GM18520 (cell line): Measurements from ENCODE around the gene FRMD4B.

ENCODE experiments used
- ATAC-seq: cut with Tn5 transposase; IDR thresholded peaks from one replicate; pipeline ENCODE4 v1.9.1; 2021; ENCODE audit not compliant: unreplicated experiment

FRMD4B gene

DNA sequence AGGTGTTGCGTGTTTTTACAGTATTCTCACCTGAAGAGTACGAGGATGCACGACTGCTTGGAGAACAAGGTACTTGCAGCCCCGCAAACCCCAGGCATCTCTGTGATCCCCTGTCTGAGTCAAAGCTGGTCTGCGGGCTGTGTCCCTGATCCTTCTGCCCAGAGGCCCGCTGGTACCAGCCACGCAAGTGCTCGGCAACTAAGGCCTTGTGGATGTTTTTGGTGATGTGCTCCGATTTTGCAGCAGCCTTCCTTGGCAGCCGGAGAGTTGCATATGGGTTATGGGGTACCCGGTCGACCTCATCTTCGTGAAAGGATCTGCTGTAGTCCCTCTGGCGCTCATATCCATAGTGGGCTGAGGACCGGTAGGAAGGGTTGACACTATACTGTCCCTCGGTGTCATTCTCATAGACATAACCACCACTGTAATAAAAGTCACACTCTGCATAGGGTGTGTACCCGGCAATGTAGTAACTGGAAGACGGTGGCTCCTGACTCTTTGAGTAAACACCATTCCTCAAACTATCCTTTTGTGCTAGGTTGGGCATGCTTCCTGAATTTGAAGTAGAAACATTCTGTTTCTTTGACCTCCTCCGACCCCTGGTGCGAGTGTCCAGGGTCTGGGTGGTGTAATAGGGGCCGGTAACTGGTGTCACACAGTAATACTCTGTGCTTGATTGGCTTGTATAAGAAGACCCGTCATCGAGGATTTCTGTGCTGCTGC is 204.9 kb downstream of the FRMD4B start:
- ATAC-seq = no peak

- ATAC-seq = no peak
Measured at GRCh38 chr3:69179740-69180372, 206.0 kb downstream of the FRMD4B start.

DNA sequence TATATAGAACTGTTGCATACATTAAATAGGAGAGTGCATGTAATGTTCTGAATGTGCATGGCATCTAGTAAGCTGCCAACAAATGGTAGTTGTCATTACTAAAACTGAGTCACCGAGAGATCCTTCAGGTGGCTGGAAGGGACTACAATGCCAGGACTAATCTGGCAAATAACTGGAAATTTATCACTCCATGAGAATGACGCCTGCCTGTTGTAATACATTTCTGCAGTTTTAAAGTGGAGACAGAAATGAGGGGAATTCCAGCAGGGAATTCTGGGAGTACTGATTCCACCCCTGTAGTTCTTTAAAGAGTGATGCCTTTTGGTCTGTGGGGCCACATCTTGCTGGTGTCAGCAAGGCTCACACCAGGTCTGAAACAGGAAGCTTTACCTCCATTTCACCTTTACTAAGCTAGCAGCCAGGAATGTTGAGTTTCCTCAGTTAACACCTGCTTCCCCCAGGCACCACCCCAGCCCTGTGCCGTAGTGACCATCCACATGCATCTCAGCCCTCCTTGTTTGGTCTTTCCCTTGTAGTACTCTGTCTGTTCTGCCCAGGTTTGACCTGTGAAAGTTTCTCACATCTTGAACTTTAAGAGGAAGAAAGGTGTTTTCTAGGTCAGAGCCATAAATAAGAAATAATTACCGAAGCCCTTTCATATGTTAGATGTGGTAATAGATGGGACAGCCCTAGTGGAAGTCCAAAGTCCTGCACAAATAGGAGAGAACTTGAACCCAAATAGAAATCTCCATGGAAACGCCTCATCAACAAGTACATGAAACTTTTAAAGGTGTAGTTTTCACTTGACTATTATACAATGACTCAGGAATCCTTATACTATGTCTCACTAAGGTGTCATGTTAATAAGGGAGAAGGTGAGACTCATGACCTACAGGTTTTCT is 206.8 kb downstream of the FRMD4B start:
- ATAC-seq = no peak

DNA sequence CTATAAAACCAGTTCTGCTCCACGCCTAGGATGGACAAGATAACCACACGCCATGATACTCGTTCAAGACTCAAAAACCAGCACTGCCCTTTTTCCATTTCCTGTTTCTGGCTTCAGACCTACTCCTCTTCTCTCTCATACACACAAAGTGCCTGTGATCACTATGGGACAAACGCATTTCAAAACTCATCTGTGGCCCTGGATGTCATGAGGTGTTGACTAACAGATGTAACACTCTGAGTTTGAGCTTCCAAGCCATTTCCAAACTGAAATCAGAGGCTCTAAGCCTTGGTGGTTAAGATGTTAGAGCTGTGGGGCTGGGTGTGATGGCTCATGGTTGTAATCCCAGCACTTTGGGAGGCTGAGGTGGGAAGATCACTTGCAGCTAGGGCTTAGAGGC is 207.8 kb downstream of the FRMD4B start:
- ATAC-seq = no peak

DNA sequence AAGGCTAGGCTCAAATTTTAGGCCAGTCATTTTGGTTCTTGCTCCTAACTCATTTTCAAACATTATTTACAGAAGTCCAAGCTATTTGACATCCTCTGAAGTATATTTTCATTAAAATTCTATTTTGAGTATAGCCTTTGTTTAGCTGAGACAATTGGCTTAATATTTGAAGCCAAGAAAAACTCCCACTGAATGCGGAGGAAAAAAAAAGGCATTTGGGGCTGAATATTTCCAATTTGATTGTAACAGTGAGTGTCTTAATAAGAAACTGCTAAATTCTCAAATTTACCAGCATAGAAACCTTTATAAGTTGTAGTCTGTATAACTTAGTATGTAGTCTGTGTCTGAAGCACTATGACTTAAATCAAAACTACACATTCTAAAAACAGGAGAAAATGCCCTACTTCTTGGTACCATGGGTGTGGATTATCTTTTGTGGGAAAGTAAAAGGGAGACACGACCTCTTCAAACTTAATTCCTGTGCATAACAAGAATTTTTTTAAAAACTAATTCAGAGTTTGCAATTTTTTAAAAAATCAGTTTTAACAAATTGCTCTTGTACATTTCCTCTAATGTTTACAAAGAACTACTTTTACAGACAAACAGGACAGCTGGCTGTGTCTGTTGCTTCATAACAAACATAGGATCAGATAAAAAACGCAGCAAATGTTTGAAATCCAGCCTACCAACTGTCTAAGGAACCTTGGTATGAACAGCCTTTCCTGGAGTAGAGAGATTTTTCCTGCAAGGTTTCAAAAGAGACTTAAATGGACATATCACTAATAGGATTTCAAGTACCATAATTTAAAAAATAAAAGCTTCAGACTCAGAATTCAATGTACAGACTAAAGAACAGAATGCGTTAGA is 210.8 kb downstream of the FRMD4B start:
- no peak for ATAC-seq

- ATAC-seq = no peak
Measured at GRCh38 chr3:69174445-69174844, 211.4 kb downstream of the FRMD4B start.

GRCh38 chr3:69172058-69172457 is 213.8 kb downstream of the FRMD4B start:
- ATAC-seq = no peak

DNA sequence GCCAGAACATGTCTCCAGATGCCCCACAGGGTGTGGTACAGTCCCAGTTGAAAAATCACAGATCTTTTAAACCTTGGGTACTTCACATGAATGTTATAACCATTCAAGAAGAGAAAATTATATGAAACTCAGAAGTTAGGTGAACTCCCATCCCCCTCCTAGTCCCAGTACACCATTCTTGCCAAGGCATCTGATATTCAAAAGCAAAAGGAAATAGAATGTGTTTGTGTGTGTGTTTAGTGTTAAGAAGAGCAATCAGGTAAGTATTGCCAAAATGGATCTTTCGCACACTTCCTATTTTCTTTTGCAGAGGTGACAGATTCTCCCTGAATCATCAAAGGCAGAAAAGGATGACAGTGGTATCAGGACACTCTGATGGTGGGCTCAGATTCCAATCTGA is 219.4 kb downstream of the FRMD4B start:
- ATAC-seq = no peak

DNA sequence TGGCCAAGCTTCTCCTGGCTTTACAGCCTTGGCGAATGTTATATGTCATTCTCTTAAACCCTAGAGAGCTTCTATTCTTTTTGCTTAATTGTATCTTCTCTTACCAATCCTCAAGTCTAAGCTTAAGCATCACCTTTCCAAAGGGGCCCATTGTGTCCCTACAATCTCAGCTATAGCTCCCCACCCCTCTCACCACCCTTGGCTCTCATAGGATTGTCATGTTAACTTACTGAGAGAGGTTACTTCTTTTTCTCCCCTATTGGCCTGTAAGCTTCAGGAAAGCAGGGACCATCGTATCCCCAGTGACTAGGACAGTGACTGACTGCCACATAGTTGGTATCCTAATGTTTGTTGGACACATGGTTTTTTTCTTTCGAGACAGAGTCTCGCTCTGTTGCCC is 220.1 kb downstream of the FRMD4B start:
- ATAC-seq = no peak

DNA sequence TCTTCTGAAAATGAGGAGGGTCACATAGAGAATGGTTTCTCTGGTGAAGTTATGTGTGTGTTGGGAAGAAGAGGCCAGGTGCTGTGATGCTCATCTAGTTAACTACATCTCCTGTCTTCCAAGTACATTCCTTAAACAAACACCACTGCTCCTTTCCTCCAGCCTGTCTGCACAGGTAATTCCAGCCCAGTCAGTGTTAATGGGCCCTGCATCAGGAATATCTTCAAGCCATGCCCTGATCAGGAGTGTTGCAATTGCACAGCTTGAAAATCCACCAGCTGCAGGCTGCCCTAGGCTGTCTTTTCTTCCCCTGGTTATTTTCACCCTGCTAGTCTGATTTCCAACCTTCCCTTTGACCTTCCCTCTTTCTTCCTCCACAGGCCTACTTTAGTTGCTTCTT is 221.6 kb downstream of the FRMD4B start:
- ATAC-seq = no peak

- no peak for ATAC-seq
Measured at GRCh38 chr3:69162308-69162980, 223.4 kb downstream of the FRMD4B start.

GRCh38 chr3:69161587-69162307 is 224.1 kb downstream of the FRMD4B start:
- no peak for ATAC-seq

GRCh38 chr3:69160525-69160924 is 225.4 kb downstream of the FRMD4B start:
- no peak for ATAC-seq

GRCh38 chr3:69160107-69160506 is 225.8 kb downstream of the FRMD4B start:
- no peak for ATAC-seq

- no peak for ATAC-seq
Measured at GRCh38 chr3:69149586-69149985, 236.3 kb downstream of the FRMD4B start.

DNA sequence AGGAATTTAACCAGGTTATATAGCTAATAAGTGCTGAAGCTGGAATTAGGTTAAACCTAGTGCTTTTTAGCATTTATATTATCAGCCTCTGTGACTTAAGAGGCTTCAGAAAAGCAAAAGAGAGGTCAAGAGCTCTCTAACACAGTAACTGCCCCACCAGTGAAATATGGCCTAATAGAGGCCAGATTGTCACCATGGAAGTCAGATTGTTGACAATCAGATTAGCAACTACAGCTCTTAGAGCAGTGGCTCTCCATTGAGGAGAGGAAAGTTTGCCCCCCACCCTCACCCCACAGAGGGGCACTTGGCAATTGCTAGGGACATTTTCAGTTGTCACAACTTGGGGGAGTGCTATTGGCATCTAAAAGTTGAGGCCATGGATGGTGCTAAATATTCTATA is 240.2 kb downstream of the FRMD4B start:
- ATAC-seq = no peak

GRCh38 chr3:69144631-69145245 is 241.2 kb downstream of the FRMD4B start:
- ATAC-seq = no peak

DNA sequence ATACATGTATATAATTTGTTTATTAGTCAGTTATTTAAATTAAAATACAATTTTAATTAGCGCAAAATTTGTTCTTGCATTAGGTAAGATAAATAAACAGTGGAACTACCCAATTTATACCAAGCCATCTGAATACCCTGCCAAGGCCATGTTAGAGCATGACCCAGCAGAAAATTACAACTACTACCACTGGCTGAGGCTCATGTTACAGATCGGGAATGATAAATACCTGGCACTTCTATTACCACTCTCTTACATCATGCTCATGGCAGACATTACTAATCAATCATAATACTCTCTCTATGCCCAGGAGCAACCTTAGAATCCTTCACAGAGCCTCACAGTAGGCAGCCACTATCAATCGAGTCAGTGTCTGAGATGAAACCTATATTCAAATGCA is 242.3 kb downstream of the FRMD4B start:
- ATAC-seq = no peak

- ATAC-seq = no peak
Measured at GRCh38 chr3:69142797-69143454, 243.0 kb downstream of the FRMD4B start.
